K562 (cell line): ENCODE measurements around the gene SRP72. TPM values are rescaled to one million over a fixed set of nuclear protein-coding genes. Genes with fewer than 3 reads are reported as not detected.
A peak's percentile ranks its signal among the peaks of the same experiment; 100 is the strongest.

ENCODE experiments used
- CHD7 ChIP-seq: fragments of 200-600 bp; sonication (generic); IDR thresholded peaks from one replicate; pipeline ENCODE4 v1.6.1; 2012; ENCODE audit warnings: mild to moderate bottlenecking, low read depth, low read length, inconsistent platforms
- ERF ChIP-seq: fragments of 450-650 bp; formaldehyde crosslinking; IDR thresholded peaks from 2 replicates; pipeline ENCODE4 v1.4.0; 2020; ENCODE audit warnings: mild to moderate bottlenecking, mixed read lengths
- KAT2B ChIP-seq: IDR thresholded peaks from one replicate; pipeline ENCODE4 v1.6.1; 2012; ENCODE audit warnings: low read depth, mild to moderate bottlenecking, control low read depth, inconsistent platforms, low read length, moderate library complexity
- LEF1 ChIP-seq: fragments of 450-650 bp; IDR thresholded peaks from 2 replicates; pipeline ENCODE4 v1.6.1; 2016; ENCODE audit warnings: mild to moderate bottlenecking
- MCM5 ChIP-seq: fragments of 450-650 bp; IDR thresholded peaks from 2 replicates; pipeline ENCODE4 v1.6.1; 2016; ENCODE audit warnings: low read depth
- MED1 ChIP-seq: sonication (generic); formaldehyde crosslinking; IDR thresholded peaks from 2 replicates; pipeline ENCODE4 v1.8.1; 2023; ENCODE audit warnings: missing genetic modification reagents, borderline replicate concordance
- NCOR1 ChIP-seq: fragments of 450-650 bp; IDR thresholded peaks from 2 replicates; pipeline ENCODE4 v1.6.1; 2016; ENCODE audit warnings: mild to moderate bottlenecking, moderate library complexity
- SIX5 ChIP-seq, 2 experiments: IDR thresholded peaks; 2 replicates each; pipeline ENCODE4 v1.6.1; 2011; ENCODE audit warnings: low read length in 2 of 2, borderline replicate concordance in 1 of 2, low read depth in 1 of 2, mild to moderate bottlenecking in 1 of 2, moderate library complexity in 1 of 2; ENCODE audit not compliant: insufficient read depth in 1 of 2
- SREBF1 ChIP-seq: fragments of 150-350 bp; IDR thresholded peaks from 2 replicates; pipeline ENCODE4 v1.6.1; 2014; ENCODE audit warnings: antibody characterized with exemption, low read depth, low read length, borderline replicate concordance
- STAG1 ChIP-seq: sonication (generic); formaldehyde crosslinking; IDR thresholded peaks from 2 replicates; pipeline ENCODE4 v1.5.0; 2020; ENCODE audit warnings: missing genetic modification reagents, borderline replicate concordance
- ZBTB5 ChIP-seq: fragments of 450-650 bp; IDR thresholded peaks from 2 replicates; pipeline ENCODE4 v1.6.1; 2017; ENCODE audit warnings: antibody characterized with exemption
- ZNF253 ChIP-seq: fragments of 250-450 bp; sonication (Bioruptor Pico); conservative IDR thresholded peaks from 2 replicates; pipeline ENCODE4 v1.6.1; 2021; ENCODE audit warnings: mild to moderate bottlenecking
- ZNF445 ChIP-seq: fragments of 250-450 bp; sonication (Bioruptor Pico); IDR thresholded peaks from 2 replicates; pipeline ENCODE4 v1.4.0; 2020; ENCODE audit warnings: low read depth, mild to moderate bottlenecking, moderate library complexity
- ZNF584 ChIP-seq: fragments of 200-800 bp; sonication (Bioruptor generic); IDR thresholded peaks from 2 replicates; pipeline ENCODE4 v1.6.1; 2016; ENCODE audit warnings: low read depth, mild to moderate bottlenecking, missing genetic modification characterization, missing compliant biosample characterization
- ZNF668 ChIP-seq: fragments of 250-450 bp; sonication (Bioruptor Pico); IDR thresholded peaks from 2 replicates; pipeline ENCODE4 v1.8.0; 2022; ENCODE audit warnings: mild to moderate bottlenecking, inconsistent platforms
- polyA plus RNA-seq, 8 experiments: library from polyadenylated mRNA; depleted of rRNA in 4 of 8; stranded (reverse) in 5 of 8; unstranded in 3 of 8; fragments of >200 nt; fragmentation: Nextera tagmentation in 2 of 8; fragmentation: Illumina TruSeq in 1 of 8; extraction: Ambion mirVana in 2 of 8; extraction: Trizol in 1 of 8; gene quantifications; 2 replicates each; pipeline versions ENCODE4 v1.2.1 to v1.2.3, GENCODE V29; 2011 to 2014; ENCODE audit warnings: inconsistent platforms in 1 of 8, missing spikeins in 1 of 8
- total RNA-seq, 7 experiments: library from RNA; depleted of rRNA in 6 of 7; stranded (reverse); fragments of >200 nt in 6 of 7; fragmentation: Illumina TruSeq in 2 of 7; extraction: Trizol in 2 of 7; gene quantifications; 2 replicates each; pipeline versions ENCODE4 v1.2.1 to v1.2.3, GENCODE V29; 2011 to 2021; ENCODE audit warnings: low replicate concordance in 1 of 7

SRP72 gene
- total and polyA plus RNA-seq, 9 of the 15 experiments (the other 6 are each of a cell fraction or from before 2014, with no cell fraction given), result 124 to 341 (median 202) TPM

GRCh38 chr4:56435140-56435926 lies 32.1 kb upstream of the SRP72 start, which contains the start of gene PPAT (continued):
- TF ChIP-seq MED1 (CRISPR knock-in tag), result no peak
- no peak for TF ChIP-seq SIX5 (IDR thresholded peaks at IDR 0.05; ENCODE audit: borderline replicate concordance in 1 of 2, insufficient read depth in 1 of 2, low read depth in 1 of 2, low read length in 2 of 2)
- TF ChIP-seq ZNF253 (CRISPR knock-in tag), result no peak
- no peak for TF ChIP-seq NCOR1
- peak; percentile 41; the same call in 1 of the 2 replicates for TF ChIP-seq SREBF1
- no peak for TF ChIP-seq CHD7
- no peak for TF ChIP-seq MCM5
- TF ChIP-seq STAG1 (CRISPR knock-in tag), result no peak
- no peak for TF ChIP-seq ZNF668
- no peak for TF ChIP-seq ERF (CRISPR knock-in tag)
- peak; percentile 19; the same call in 1 of the 2 replicates for TF ChIP-seq LEF1
- TF ChIP-seq ZNF584 (CRISPR knock-in tag), result no peak
- no peak for TF ChIP-seq ZBTB5
- no peak for TF ChIP-seq KAT2B
- no peak for TF ChIP-seq ZNF445 (CRISPR knock-in tag)
